Fibroblast of skin of right quadriceps (primary cell): ENCODE data around the gene JAG2.

ENCODE experiments used
- DNase-seq: peaks from one replicate; pipeline ENCODE4 v3.0.0-alpha.2; 2013

The JAG2 gene

DNA sequence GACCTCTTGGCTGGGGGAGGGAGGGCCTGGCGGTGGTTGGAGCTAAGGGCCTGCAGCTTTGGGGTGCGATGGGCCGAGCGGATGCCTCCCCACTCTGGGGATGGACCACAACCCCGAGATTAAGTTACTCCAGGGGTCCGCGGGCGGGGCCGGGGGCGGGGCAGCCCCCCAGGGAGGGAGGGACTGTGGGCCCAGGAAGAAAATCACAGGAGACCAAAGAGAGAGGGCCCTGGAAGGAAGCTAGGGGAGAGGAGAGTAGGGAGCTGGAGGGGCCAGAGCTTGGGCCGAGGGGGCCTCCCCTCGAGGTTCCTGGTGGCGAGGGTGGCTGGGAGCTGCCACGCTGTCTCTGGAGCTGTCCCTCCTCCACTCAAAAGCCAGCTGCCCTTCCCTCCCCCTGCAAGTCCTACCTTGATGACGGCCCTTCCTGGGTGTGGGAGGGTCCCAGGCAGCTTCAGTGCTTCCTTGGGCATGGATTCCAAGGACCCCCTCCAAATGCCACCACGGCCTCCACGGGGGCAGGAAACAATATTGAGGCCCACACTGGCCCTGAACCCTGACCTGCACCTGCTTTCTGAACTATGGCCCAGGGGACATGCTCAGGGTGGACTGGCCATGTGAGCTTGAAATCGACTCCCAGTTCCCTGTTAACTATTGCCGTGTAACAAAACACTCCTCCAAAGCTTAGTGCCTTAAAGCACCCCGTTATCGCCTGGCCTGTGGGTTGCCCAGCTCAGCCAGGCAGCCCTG lies 13.1 kb upstream of the JAG2 start:
- no peak for DNase-seq

DNA sequence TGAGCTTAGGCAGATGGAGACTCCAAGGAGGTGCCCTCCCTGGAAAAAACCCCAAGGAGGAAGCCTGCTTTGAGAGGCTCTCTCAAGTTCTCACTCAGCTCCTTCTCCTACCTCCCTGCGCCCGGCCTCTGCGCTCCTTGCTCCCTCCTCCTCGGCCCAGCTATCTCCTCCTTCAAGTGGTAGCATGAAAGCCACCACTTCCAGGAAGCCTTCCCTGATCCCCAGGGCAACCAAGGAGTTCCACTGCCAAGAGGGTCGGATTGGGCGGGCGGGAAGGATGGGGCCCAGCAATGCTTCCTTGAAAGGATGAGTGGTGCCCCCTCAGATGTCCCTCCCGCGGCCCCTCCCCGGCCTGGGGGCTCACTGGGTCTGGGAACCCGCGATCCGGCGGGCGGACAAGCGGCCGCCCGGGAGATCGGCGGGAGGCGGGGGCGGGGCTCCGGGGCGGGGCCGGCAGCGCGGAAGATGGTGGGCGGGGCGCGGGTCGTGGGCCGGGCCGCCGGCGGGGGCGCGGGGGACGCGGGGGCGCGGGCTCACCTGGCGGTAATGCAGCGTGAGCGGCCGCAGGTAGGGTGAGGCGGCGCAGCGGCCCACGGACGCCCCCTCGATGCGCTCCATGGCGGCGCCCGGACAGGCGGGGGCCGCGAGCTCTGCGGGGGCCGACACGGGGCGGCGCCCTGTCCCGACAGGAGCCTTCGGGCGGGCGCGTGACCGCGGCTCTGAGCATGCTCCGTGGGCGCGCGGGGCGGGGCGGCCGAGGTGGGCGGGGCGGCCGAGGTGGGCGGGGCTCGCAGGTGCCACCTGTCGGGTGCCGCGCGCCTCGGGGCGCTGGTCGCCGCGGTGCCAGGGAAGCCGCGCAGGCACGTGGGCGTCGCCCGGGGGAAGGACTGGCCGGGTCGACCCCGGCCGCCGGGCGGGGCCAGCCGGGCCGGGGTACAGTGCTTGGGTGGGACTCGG lies 12.3 kb upstream of the JAG2 start, which contains the start of gene NUDT14:
Gene NUDT14 (minus strand): TSS at position 721 of the 957 bp plus-strand sequence. CDS start 103 bp downstream, at position 618.
- DNase-seq, result peak; percentile 10

DNA sequence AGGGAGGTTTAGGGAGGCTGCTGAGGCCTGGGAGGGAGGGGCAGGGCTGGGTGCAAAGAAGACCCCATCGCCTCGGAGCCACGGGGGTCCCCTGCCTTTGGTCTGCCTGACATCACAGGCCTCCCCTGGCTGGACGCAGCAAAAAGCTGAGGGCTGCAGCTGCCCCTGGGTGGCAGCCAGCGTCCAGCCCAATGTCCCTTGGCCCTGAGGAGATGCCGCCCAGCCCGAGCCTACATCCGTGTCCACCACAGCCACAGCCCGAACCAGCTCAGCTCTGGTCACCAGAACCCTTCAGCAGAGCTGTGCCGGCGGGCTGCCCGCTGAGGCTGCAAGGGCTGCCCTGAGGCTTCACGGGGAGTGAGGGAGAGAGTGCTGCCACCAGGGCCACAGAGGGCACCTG lies 10.6 kb upstream of the JAG2 start:
- DNase-seq, result no peak

DNA sequence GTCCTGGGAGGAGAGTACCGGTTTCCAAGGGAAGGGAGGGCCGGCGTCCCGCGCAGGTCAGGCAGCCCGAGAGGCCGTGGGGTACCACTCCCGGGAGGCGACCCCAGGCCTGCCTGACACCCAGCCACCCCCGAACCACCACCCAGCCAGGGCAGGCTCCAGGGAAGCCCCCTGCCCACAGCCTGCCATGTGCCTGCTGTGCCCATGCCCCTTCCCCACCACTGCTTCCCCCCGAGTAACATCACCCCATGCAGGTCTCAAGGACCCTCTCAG lies 10.2 kb upstream of the JAG2 start:
- DNase-seq, result no peak

DNA sequence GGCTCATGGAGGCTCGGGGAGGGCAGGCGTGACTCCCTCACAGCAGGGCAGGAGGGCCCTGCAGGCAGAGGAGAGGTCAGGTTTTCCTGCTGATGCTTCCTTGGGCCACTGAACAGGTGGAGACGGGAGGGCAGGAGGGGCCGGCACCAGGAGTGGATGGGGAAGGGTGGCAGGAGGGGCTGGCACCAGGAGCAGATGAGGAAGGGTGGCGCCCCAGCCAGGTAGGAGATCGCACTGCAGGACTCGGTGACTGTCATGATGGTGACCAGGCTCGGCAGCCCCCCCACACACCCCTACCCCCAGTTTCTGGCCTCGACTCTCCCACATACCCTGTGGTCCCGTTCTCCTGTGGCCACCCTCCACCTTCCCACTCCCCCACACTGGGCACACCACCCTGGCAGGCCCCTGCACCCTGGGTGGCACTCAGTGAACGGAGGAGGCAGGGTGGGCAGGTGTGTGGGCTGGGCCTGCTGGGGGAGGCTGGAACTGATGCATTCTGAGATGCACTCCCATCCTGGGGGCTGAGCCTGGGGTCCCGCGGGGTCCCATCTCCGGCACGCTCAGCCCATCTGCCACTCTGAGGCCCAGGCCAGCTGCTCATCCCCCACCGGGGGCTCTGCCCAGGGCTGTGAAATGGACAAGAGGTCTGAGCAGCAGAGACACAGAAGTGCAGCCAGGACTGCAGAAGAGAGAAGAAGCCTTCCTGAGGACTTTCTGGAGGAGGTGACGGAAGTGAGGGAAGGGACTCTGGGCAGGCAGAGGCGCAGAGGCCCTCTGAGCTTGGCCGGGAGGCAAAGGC lies 9.7 kb upstream of the JAG2 start:
- DNase-seq, result no peak

DNA sequence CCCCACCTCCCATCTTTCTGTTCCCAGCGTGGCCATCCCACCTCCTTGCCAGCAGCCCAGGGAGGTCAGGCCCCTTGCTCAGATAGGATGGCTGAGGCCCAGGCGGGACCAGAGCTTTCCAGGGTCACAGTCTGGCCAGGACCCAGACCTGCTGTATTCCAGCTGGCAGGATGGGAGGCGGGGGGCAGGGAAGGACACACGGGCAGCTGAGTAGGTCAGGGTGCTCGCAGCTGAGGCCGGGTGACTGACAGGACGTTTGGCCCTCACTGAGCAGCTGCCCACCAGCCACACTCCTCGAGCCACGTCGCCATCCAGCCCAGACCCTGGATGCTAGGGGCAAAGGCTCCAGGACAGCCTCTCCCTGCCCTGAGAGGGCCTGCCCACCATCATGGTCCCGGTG lies 8.5 kb upstream of the JAG2 start:
- no peak for DNase-seq

DNA sequence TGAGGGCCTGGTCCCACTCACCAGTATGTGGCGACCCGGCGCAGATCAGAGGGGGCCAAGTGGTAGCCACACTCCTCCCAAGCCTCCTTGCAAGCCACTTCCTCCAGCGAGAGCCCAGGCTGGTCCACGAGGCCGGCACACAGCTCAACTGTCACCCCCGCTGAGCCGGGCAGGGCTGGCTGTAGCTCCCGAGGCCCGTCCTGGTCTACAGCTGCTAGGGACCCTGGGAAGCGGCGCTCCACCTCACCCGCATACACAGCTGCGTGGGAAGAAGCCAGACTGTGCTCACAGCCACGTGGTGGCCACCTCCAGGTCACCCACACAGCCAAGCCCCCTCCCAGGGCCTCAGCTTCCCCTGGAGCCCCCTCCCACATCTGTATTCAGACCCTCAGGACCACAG lies 7.9 kb upstream of the JAG2 start:
- DNase-seq, result no peak

DNA sequence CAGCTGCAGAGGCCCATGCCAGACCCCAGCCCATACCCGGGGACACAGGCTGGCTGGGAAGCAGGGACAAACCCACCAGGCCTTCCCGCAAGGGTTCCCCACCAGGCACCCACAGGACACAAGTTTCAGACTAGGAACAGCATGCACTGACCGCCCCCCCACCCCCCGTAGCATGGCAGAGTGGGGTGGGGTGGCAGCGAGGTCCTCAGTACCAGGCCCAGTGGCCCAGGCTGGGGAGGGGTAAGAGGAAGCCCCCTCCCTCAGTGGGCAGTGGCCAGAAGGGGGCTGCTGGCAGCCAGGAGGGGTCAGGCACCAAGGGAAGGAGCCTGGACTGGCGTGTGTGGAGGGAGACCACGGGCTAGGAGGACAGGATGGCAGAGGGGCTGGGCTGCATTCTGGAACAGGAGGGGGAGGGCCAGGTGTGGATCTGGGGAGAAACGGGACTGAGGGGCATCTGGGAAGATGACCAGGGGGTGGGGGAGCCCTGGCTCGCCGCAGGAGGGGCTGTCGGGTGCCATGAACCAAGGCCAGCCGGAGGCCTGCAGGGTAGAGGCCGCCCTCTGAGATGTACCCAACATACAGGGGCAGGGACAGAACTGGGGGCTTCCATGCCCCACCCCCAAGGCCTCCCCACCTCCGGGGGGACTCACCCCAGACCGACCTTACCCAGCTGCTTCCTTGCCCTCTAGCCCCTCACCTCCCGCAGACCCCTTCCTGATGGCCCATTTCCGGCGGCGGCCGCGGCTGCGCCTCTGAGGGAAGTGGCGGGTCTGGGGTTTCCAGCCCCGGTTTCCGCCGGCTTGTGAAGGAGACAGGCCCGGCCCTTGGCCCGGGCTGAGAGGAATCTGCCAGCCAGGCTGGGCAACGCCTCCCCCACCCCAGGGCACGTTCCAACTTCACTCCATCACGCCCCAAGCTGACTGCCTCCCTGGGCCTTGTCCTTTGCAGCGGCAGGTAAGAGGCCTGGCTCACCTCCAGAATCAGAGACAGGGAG lies 5.6 kb upstream of the JAG2 start:
- no peak for DNase-seq

DNA sequence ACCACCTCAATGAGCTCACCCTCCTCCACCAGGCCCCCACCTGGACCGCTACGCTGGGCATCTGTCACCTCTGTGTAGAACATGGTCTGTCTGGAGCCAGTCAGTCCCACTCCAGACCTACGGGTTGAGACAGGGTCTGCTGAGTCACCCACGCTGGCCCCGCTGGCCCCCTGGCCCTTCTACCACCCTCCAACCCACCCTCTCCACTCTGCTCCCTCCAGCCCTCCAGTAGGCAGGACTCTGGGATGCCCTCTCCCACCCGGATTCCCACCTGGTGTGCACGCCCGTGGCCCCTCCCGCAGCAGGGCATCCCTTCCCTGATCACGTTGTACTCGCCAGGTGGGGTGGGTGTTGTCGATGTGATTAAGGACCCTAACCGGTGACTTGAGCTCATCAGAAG lies 4.6 kb upstream of the JAG2 start:
- no peak for DNase-seq

DNA sequence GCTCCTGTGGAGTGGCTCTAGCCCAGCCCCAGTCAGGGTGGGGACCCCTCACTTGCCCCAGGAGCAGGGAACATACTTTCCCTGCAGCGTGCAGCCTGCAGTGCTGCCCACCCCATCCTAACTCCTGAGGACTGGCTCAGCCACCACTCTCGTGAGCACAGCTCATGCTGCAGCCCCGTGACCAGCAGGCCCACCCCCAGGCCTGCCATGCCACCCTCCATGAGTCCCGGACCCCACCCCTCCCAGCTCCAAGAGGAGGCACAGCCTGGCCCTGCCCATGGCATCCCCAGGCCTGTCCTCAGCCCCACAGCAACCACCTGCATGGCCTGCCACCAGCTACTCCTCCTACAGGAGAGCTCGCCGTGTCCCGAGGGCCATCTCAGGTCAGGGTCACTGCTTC lies 3.9 kb upstream of the JAG2 start:
- no peak for DNase-seq

DNA sequence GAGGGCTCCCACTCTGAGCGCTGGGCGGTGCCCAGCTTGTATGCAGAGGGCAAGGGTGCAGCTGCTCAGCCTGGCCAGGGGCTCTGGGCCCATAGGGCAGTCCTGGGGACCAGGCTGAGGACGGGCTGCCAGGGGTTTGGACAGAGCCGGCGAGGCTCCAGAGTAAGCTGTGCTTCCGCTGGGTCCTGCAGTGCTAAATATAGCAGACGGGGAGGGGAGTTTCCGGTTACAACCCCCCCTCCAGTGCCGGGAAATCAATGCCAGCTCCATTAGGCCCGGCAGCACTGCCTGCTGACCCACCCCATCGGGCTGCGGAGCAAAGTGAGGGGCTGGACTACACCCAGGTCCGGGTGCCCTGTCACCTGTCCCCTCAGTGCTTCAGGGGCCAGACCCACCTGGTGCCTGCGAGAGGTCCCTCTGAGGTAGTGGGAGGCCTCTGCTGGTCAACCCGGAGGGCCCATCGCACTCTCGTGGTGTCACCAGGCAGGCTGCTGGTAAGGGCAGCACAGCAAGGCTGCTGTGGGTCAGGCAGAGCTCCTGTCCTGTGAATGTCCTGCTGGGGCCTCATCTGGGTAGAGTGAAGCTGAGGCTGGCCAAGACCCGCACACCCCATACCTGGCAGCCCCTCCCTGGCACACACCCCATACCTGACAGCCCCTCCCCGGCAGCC lies 2.6 kb upstream of the JAG2 start:
- no peak for DNase-seq

DNA sequence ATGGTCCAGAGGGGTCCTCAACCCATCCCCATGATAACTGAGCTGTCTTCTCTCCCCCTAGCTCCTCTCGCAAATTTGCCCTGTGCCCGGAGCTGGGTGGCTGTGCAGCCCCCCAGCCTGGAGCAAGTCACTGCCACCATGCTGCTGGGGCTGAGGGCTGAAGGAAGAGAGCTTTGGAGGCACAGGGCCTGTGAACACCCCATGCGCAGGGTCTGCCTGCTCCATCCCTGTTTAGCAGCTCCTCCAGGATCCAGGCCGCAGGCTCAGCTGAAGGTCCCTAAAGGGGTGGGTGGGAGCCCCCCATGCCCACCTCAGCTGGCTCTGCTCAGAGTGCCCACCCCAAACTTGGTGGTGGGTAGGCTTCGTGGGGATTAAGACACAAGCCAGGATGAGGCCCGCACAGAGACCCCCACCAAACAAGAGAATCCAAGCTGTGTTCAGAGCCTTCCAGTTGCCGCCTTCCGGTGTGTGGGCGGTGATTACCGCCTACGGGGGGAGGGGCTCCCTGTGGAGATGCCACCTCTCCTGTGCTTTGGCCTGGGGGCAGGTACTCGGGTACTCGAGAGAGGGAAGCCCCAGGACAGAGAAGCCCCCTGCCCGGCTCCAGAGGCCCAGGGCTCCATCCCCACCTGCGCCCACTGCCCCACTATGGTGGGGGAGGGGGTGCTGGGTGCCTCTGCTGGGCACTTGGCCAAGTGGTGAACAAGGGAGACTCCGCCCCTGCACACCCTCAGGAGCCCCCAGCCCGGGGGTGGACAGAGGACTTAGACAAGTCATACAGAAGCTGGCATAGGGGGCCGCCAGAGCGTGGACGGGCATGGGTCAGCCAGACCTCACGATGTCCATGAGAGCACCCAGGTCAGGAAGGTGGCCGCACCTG lies 1.4 kb upstream of the JAG2 start:
- no peak for DNase-seq

DNA sequence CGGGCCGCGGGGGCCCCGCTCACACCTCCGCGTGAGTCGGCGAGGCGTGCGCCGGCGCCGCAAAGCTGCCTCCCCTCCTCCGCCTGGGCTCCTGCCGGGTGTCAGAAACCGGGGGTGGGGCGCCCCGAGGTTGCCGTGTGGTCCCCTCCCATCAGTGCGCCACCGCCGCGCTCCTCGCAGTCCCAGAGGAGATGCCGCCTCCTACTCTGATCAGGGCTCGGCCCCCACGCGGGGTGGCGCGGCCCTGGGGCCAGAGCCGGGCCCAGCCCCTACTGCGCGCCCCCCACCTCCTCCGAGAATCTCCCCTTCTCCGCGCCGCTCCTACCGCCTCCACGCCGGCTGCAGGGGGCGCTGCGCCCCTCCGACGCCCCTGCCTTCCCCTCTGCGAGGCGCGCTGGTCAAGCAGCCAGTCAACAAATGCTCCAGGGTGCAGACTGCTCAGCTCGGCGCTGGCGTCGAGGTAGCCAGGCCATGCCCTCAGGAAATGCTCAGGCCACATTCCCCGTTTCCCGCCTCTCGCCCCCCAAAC lies 467 bp upstream of the JAG2 start:
- no peak for DNase-seq

DNA sequence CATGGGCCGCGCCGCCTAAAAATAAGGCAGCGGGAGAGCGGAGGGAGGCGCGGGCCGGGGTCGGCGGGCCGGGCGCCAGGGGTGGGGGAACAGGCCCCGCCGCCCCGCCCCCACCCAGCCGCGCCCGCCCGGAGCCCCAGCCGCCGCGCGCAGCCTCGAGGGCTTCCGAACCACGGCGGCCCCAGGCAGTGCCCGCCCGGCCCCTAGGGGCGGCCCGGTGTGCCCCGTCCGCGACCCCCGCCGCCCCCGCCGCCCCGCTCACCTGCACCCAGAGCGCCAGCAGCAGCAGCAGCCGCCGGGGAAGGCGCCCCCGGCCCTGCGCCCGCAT lies 519 bp downstream of the JAG2 start:
- DNase-seq, result no peak

DNA sequence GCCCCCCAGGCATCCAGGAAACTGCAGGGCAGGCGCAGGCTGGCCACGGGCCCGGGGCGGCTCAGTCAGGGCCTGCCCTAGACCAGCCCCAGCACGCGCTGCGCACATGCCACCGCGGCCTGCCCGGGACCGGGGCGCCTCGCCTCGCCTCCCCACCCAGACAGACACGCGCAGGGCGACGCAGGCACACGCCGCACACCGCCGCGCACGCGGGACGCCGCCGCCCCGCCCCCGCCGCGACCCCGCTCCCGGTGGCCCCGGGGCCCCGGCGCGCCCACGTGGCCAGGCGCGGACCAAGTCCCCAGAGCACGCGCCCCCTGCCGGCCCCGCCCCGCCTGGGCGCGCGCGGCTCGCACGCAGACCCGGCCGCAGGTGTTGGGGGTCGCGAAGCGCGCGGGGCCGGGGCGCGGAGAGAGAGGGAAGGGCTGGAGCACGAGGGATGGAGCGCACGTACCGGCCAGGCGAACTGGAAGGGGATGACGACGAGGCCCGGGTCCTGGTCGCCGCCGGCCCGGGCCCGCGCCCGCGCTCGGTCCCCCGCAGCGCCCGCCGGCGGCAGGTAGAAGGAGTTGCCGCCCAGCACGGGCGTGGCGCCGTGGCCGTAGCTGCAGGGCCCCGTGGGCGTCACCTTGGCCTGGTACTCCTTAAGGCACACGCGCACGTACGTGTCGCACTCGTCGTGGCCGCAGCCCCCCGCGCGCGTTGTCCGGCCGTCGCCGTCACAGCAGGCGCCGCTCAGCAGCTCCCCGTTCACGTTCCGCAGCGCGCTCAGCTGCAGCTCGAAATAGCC lies 1.1 kb downstream of the JAG2 start:
- DNase-seq, result no peak

DNA sequence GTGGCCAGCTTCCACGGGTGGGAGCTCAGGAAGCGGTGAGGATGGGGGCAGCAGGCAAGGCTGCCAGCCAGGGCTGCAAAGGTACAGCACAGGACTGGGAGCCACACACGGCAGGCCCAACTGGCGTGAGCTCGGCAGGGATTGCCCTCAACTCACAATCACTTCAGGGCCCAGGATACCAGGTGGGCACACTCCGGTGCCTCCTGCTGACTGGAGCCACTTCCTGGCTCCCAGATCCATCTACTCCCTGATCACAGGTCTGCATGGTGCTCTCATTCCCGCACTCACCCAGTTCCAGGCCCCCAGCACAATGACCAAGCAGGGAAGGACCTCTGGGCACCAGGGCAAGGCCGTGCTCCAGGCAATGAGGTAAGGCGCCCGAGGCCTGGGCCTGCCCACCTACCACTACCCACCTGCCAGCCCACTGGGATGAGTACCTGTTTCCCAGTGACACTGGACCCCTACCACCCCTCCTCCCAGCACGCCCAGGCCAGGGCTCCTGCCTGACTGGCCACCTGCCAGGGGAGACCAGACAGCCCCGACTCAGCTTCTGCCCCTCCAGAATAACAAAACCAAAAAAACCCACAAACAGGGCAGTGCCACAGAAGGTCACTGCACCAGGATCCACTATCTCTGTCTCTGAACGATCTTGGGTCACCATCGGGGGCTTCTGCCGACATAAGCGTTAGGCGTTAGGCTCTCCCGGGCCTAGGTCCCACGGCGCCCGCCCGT lies 1.8 kb downstream of the JAG2 start:
- no peak for DNase-seq

DNA sequence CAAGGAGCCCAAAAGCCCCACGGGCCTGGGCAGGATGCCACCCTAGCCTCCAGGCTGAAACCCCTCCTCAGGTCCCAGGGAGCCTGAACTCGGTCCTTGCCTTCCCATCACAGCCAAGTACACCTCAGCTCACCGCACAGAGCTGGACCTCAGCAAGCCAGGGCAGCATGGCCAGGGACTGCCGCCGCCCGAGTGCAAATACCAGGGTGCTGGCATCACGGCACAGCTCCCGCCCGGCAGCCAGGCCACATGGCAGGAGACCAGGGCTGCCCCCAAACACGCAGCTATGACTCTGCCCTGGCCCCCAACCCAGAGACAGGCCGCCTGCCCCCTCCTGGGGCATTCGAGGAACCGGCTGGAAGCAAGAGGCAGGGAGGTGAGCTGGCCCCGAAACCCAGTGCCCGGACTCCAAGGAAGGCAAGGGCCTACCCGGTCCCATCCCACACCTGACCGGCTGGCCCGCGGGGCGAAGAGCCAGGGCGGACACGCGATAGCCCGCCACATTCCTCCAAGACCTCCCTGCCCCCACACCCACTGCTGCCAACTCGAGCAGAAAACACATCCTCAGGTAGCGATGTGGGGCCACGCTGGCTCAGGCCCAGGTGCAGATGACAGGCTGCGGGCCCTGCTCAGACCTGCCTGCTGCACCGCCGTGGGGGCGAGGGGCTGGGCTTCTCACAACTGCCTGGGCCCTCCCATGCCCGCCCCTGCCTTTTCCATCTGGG lies 2.7 kb downstream of the JAG2 start:
- no peak for DNase-seq

DNA sequence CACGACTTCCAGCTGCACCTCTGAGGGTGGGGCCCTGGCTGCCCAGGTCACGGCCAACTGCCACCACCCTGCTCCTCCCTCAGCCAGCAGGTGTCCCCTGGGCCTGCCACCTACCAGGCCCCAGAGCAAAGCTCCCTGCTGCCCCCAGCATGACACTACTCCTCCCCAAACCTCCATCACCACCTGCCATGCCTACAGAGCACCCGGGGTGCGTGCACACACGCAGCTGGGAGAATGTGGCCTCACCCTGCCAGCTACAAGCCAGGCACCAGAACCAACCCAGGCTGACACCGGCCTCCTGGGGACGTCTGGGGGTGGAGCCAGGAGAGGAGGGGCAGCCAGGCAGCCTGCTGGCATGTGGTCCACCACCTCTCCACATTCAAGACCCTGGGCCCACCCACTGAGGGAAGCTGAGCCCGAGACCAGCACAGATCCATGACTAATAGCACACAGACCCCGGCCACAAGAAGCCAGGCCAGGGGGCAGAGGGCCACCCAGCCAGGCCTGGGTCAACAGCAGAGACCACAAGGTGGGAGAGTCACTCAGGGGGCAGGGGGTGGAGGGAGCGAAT lies 3.4 kb downstream of the JAG2 start:
- no peak for DNase-seq
